Esophagus muscularis mucosa (tissue), 3 donors: ENCODE results near the gene GRAMD4.

Experiments used
- CTCF ChIP-seq, 3 experiments: fragments of 200-600 bp in 2 of 3; fragments of 450-650 bp in 1 of 3; sonication (generic) in 2 of 3; IDR thresholded peaks; one replicate each; pipeline ENCODE4 v1.5.1; 2017 to 2019; ENCODE audit warnings: antibody characterized with exemption in 3 of 3, mild to moderate bottlenecking in 2 of 3, moderate library complexity in 1 of 3
- POLR2A ChIP-seq: fragments of 450-650 bp; IDR thresholded peaks from one replicate; pipeline ENCODE4 v1.6.1; 2017; ENCODE audit warnings: antibody characterized with exemption, moderate library complexity, mild to moderate bottlenecking, low read depth
- POLR2AphosphoS5 ChIP-seq, 2 donors: sonication (generic); formaldehyde crosslinking; IDR thresholded peaks; one replicate each; pipeline ENCODE4 v1.6.1; 2017; ENCODE audit warnings: antibody characterized with exemption in 2 of 2

DNA sequence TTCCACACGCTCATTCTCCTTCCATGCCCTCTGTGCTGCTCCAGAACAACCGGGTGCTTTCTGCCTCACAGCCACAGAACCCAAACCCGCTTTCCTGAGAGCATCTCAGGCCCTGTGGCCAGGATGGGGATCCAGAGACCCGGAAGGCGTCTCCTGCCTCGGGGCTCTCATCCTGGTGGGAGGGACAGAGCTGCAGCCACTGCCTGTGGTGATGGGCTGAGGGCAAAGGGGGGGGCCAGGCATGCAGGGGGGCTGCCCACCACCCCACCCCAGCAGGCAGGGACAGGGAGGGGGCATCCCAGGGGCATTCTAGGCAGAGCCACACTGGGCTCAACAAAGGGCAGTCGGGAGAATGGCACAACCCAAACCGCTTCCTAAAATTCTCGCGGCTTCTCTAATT, 76.4 kb downstream of the GRAMD4 start:
- no peak for TF ChIP-seq POLR2A
- no peak for TF ChIP-seq POLR2AphosphoS5 (IDR thresholded peaks at IDR 0.05)
- TF ChIP-seq CTCF (IDR thresholded peaks at IDR 0.05) = no peak
